NOMO-1 treated with DMSO at 0.1 percent for 48 hours (cell line): ENCODE data around the gene RAB27B.
"Not testable (repeated sequence)": the region's sequence is repeated elsewhere in the genome, so short reads cannot be mapped to it uniquely, and the experiment has no call there.

Source experiments
- DNase-seq: peaks from one replicate; lab custom pipeline; 2025; ENCODE audit not compliant: unreplicated experiment; lab: John Stamatoyannopoulos, UW

RAB27B gene, protein sequence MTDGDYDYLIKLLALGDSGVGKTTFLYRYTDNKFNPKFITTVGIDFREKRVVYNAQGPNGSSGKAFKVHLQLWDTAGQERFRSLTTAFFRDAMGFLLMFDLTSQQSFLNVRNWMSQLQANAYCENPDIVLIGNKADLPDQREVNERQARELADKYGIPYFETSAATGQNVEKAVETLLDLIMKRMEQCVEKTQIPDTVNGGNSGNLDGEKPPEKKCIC

DNA sequence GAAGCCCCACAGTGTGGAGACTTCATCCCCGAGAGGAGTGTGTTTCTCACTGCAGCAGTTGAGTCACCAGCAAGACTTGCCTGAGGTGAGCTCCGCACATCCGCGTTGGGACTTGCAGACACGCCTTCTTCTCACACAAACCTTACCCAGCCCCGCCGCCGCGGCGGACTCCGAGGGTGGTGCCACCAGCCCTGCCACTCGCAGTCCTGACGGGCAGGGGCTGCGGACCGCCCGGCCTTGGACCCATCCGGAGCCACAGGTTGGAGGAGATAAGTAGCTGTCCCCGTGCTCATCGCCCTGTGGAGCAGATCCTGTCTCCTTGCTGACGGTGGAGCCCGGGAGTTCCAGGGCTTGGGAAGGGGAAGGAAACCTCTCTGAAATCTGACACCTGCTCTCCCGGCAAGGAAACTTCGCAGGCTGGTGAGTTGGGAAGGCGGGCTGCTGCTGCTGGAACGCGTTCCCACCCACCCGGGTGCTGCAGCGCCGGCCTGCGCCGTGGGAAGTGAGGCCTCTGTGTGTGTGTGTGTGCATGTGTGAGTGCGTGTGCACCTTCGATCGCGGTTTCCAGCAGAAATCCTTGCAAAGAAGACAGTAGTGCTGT lies at the start of gene RAB27B:
TSS of gene RAB27B (plus strand) at position 197 of the 601 bp plus-strand sequence. CDS start 49,109 bp downstream, outside the sequence.
- peak; percentile 67 for DNase-seq

DNA sequence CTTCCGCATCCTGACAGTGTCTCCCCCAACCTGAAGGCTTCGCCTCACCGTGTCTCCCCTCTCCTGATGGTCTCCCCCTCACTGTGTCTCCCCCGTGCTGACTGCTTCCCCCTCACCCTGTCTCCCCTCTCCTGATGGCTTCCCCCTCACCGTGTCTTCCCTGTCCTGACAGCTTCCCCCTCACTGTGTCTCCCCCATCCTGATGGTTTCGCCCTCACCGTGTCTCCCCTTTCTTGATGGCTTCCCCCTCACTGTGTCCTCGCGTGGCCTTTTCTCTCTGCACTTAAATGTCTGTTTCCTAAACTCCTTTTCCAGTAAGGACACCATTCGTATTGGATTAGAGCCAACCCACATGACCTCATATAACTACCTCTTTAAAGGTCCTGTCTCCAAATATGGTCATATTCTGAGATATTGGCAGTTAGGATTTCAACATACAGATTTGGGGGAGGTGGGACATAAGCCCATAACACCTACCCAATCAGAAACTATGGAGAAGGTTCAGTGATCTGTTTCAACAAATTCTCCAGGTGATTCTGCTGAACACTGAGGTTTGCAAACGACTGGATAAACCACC lies 47.9 kb upstream of the RAB27B start:
- DNase-seq, result no peak

DNA sequence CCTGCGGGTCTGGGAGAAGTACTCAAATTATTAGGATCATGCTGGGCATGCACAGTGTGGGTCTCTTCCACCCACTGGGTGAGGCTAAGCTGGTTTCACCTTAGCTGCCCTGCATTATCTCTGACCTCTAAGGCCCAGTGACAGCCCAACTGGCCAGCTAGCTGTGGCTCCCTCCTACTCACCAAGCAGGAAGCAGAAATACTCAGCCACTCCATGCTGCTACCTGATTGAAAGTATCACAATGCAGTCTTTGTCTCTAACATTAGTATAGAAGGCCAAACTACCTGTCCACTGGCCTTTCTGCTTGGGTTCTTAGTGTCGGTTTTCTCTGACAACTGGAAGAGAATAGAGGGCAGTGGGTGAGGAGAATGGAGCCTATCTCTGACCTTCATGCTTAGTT lies 47.3 kb upstream of the RAB27B start:
- DNase-seq, result no peak

DNA sequence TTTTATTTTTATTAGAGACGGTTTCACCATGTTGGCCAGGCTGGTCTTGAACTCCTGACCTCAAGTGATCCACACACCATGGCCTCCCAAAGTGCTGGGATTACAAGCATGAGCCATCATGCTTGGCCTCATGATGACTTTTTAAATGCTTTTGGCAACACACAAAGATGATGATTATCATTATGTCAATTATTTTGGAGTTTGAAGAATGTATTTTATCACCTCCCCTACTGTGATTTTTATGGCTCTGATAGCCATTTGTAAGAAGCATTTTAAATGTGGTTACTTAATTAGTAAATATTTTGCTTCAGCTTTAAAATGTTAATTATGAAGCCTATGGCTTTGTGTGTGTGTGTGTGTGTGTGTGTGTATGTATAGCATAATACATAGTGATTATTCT lies 45.1 kb upstream of the RAB27B start:
- DNase-seq, result no peak

DNA sequence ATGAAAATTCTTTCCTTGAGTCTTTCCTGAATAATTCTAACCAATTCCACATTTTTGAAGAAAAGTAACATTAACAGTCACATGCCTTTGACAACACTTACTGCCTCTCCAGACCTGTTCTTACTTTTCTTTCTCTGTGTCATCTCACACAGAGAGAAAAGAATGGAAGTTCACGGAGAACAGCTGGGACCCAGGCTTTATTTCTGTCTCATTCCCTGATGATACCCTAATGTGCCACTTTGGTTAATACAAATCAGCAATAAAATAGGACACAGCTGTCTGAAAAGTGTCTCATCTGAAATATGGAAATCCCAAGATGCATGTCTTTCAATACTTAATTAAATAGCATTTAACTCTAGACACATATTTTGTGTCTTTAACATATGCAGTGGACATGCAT lies 42.1 kb upstream of the RAB27B start:
- no peak for DNase-seq

DNA sequence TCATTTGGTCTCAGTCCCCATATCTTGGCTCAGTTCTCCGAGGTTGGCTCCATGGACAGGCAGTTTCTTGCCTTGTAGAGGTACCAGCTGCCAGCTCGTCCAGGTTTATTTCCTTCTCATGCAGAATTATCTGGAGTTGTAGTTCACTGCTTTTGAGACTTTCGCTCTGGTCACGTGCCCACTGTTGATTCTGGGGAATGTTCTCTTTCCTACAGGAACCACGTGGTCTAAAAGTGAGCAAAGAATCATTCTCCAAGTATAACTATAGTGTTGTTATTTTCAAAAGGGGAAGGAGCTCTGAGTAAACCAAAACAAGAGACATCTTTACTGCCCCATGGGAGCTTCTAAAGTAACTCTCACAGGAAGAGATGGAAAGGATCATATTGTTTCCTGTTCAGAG lies 41.2 kb upstream of the RAB27B start:
- DNase-seq, result no peak

DNA sequence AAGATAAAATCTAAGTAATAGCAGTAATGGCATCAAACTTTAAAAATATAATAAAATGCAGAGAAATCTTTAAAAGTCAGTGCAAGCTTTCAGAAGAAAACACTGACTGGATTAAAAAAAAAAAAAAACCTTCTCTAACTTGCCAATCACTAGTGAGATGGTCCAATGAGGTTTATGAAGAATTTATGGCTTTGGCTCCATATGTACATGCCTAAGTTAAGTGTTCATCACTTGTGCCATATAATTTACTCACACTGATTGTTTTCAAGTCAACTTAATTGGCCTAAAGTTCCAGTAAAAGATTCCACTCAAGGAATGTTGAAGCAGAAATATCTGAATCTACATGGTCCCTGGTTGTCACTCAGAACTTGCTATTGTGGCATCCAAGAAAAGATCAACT lies 40.7 kb upstream of the RAB27B start:
- DNase-seq, result no peak

DNA sequence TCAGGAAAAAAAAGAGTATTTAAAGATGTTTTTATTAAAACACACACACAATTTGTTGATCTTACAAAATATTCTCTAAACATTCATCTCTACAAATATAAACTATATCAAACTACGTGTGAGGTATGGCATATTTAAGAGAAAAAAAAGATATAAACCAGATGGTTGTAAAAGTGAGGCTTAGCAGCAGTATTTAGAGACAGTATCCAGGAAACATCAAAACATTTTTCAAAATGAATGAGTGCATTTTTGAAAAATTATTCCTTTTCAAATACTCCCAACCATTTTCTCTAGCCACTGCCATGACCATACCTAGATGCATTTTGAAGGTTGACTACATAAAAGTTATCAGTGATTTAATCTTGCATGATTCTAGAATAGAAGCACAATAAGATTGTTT lies 38.2 kb upstream of the RAB27B start:
- no peak for DNase-seq

DNA sequence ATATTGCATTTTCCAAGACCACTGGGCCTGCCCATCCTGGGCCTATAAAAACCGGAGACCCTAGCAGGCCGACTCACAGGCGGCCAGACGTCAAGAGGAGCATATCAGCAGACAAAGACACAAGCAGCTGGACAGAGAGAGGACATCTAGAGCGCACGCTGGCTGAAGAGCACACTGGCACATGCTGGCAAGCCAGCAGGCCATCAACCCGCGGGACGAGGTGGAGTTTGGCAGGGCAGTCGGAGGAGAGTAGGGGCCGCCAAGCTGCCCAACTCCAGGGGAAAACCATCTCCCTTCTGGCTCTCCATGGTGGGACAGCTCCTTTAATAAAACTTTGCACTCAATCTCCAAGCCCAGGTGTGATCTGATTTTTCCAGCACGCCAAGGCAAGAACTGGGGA lies 36.6 kb upstream of the RAB27B start:
- DNase-seq, result no peak

DNA sequence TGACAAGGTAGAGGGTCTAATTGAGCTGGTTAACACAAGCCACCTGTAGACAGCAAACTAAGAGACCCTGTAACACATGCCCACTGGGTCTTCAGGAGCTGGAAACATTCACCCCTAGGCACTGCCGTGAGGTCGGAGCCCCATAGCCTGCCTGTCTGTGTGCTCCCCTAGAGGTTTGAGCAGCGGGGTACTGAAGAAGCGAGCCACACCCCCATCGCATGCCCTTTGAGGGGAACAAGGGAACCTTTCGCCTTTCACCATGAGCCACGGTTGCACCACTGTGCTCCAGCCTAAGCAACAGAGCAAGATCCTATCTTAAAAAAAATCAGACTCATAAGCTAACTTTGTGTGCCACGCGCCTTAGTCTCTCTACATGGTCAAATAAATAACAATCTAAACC lies 36.2 kb upstream of the RAB27B start:
- DNase-seq, result no peak

DNA sequence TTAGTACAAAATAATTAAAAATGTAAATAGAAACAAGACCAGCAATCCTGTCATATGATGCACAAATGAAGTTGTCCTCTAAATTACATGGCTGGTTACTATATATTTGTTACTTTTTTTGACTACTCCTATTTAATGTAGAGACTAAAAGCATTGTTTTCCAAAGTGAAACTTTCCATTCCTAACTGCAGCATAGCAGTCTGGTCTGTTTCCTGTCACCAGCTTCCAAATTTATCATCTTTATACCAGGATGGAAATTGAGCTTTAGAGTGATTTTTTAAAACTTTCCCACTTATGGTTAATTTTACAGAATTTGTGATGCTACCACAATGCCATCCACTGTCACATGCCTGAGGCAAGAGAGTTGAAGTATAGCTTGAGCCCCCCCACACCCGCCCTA lies 33.5 kb upstream of the RAB27B start:
- no peak for DNase-seq

DNA sequence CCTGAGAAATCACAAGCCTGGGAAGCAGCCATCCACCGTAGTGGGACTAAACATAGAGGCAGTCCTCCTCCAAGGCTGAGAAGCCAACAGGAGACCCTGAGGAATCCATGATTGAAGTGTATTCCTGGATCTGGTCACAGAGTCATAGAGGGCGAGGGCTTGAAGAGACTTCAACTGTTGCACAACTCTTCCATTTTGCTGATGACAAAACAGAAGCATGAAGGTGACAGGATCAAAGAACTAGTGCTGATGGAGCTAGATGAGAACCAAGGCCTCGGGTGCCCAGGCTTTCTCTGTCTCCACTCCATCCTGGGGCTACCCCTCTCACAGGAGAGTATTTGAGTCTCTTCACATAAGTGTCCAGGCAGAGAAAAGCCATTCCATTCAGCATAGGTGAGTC lies 30.1 kb upstream of the RAB27B start:
- DNase-seq, result no peak

DNA sequence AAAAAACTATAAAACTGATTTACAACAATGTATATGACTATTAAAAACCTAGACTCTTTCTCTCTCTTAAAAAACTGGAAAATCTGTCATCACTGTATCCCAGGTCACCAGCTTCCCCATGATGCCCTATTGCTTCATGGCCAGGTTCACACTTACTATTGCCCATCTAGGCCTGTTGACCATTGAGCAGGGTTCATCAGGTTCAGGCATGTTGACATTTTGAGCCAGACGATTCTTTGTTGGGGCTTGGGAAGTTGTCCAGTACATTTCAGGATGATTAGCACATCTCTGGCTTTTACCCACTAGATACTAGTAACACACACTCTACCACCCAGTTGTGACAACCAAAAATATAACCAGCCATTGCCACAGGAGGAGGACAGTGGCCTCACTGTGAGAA lies 26.9 kb upstream of the RAB27B start:
- no peak for DNase-seq

DNA sequence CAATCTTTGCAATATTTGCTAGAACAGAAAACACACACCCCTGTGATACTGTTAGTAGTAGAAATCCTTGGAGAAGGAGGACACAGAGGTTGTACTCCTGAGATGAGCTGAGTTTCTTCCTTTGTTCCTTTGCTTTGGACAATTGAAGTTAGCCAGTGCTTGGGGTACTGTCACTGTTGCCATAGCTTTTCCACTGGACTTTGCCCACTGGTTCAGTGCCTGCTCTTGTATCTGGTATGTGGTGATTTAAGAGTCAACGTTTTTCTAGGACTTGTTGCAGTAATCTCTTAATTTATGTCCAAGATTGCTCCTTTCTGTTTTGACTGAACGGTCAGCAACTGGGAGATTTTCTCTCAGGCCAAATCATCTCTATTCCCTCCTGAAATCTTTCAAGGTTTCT lies 26.1 kb upstream of the RAB27B start:
- DNase-seq, result no peak

DNA sequence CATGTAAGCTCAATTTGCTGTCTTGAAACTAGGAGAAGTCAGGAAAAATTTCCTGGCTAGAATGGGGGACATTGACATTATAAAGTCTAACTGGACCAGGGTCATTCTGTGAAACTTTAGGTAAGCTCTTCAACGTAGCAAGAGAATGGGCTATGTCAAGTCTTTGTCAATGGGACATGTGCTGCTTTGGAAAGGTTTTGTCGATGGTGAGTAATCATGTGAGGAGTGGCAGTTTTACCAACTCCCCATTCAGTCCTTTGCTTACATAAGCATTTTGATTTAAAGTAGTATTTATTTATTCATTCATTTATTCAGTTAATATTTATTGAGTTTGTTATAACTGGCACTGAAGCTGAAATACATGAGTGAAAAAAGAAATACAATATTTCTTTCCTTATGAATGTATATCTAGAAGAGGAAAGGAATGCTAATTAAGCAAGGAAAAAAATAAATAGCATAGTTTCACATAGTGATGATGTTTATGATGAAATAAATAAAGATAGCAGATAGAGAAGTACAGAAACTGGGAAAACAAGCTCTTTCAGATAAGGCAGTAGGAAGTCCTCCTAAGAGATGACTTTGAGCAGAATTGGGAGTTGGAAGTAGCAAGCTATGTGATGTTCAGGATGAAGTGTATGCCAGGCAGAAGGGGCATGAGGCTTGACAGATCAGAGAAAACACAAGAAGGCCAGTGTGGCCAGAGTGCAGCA lies 25.4 kb upstream of the RAB27B start:
- no peak for DNase-seq

DNA sequence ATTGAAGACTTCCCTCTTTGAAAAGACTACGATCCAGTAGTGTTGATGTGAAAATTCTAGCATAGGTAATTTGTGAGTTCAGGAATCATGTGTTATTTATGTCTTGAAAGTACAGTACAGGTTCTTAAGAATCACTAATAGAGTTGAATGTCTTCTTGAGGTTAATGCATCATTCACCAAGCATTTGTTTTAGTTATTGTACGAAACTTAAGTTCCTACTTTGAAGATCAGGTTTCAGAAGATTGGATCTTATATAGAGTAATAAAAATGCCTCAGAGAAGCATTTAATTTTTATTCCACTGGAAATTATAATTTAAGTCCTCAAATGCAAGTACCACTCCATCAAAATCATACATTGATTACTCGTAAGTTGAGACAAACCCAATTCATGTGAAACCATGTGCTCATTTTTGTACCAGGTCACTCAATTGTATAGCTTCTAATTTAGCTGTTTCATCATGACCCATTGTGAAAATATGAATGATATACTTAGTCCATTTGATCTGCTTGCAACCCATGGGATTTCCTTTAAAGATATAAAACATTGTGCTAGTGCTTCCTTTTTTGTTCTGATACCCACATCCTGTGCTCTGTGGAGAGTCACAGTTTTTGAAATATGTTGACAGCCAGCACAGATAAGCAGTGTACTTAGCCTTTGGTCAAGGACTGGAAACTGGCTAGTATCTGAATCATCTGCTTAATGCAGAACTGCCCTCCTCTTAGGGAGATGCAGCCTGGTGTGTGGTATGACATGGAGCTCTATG lies 22.5 kb upstream of the RAB27B start:
- DNase-seq, result peak; percentile 97

DNA sequence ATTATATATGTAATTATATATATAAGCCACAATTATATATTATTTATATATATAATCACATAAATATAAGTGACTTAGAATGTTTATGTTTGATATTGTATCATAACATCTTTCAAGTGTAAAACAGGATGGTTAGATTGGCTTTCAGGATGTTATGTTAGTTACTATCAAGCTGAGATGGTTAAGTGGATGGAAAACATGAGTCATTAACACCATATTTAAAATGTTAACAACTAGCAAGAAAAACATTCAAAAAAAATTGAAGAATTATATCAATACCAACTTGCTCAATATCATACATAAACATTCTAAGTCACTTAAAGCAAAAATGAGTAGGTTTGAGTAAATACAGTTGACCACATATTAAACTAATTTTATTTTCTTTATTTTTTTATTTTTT lies 21.8 kb upstream of the RAB27B start:
- DNase-seq, result no peak

DNA sequence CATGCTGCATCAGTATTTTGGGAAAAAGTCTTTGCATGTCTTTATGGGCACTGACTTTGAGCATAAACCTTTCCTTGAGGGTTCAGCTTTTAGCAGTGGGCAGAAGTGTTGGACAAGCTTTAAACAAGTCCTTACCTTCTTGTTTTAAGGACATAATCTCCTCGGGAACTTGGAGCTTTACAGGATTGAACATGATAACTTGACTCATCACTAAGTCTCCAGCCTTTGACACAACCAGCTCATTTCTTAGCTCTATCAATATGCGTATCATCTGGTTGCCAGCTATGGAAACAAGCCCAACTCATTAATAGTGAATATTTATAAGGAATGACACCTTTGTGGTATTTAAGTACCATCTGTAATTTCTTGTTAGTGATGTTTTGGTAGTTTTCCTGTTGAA lies 21.0 kb upstream of the RAB27B start:
- no peak for DNase-seq

DNA sequence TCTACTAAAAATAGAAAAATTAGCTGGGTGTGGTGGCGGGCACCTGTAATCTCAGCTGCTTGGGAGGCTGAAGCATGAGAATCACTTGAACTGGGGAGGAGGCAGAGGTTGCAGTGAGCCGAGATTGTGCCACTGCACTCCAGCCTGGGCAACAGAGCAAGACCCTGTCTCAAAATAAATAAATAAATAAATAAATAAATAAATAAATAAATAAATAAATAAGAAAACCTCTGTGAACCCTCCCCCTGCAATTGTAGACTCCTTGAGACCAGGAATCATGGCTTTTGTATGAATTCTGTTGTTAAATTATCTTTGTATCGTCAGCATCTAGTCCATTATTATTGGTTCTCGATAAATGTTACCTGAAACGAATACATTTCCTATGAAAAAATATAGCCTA lies 17.6 kb upstream of the RAB27B start:
- not testable (repeated sequence) for DNase-seq

DNA sequence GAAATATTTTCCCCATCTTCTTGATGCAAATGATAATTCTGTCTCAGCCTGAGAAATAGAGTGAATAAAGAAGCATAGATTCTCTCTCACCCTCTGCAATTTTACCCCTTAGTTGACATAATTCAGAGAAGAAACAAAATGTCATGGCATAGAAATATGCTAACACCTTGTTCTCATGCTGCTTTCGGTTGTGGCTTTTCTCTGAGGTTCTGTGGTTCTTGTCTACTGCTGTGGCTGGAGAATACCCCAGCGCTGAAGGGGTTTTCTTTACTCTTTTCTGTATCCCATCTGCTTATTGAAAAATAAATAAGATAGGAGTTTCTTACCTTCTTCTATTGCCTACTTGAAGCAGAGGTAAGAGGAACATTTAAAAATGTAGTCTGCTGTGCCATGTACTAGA lies 15.4 kb upstream of the RAB27B start:
- DNase-seq, result no peak

DNA sequence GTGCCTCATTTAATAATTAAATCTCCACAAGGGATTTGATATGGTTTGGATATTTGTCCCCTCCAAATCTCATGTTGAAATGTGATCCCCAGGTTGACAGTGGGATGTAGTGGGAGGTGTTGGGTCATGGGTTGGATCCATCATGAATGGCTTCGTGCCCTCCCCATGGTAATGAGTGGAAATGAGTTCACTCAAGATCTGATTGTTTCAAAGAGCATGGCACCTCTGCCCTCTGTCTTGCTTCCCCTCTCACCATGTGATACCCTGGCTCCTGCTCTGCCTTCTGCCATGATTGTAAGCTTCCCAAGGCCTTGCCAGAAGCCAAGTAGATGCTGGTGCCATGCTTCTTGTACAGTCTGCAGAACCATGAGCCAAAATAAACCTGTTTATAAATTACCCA lies 15.0 kb upstream of the RAB27B start:
- DNase-seq, result no peak
